HepG2 (cell line): Measurements from ENCODE around the gene UBE2O. TPM values are rescaled to one million over a fixed set of nuclear protein-coding genes. Genes with fewer than 3 reads are reported as not detected.

Source experiments
- AGO1 ChIP-seq: fragments of 200-400 bp; formaldehyde crosslinking; IDR thresholded peaks from 2 replicates; pipeline ENCODE4 v1.6.1; 2017; ENCODE audit warnings: mild to moderate bottlenecking, low read depth, low read length, moderate library complexity; ENCODE audit not compliant: poor library complexity, severe bottlenecking
- ARNTL ChIP-seq: sonication (generic); formaldehyde crosslinking; IDR thresholded peaks from 2 replicates; pipeline ENCODE4 v1.4.0; 2020; ENCODE audit warnings: mild to moderate bottlenecking, missing genetic modification reagents
- DNMT1 ChIP-seq: sonication (generic); formaldehyde crosslinking; IDR thresholded peaks from 2 replicates; pipeline ENCODE4 v1.5.1; 2020; ENCODE audit warnings: mild to moderate bottlenecking, missing genetic modification reagents
- GTF3A ChIP-seq: sonication (generic); formaldehyde crosslinking; conservative IDR thresholded peaks from 2 replicates; pipeline ENCODE4 v1.4.0; 2020; ENCODE audit warnings: mild to moderate bottlenecking, missing genetic modification reagents
- KAT2B ChIP-seq: fragments of 150-350 bp; IDR thresholded peaks from 2 replicates; pipeline ENCODE4 v1.6.1; 2014; ENCODE audit warnings: low read depth, low read length, borderline replicate concordance
- MEF2D ChIP-seq: sonication (generic); formaldehyde crosslinking; IDR thresholded peaks from 2 replicates; pipeline ENCODE4 v1.5.1; 2020; ENCODE audit warnings: mild to moderate bottlenecking, missing genetic modification reagents
- MLLT10 ChIP-seq: sonication (generic); formaldehyde crosslinking; IDR thresholded peaks from 2 replicates; pipeline ENCODE4 v1.4.0; 2020; ENCODE audit warnings: missing genetic modification reagents
- PCBP1 ChIP-seq: fragments of 200-400 bp; formaldehyde crosslinking; IDR thresholded peaks from 2 replicates; pipeline ENCODE4 v1.6.1; 2017; ENCODE audit warnings: mild to moderate bottlenecking, low read depth, low read length, borderline replicate concordance
- RFXANK ChIP-seq: IDR thresholded peaks from 2 replicates; pipeline ENCODE4 v1.6.1; 2016
- SATB2 ChIP-seq: sonication (generic); formaldehyde crosslinking; IDR thresholded peaks from 2 replicates; pipeline ENCODE4 v1.5.0; 2020; ENCODE audit warnings: missing genetic modification reagents
- SNAPC2 ChIP-seq: sonication (generic); formaldehyde crosslinking; IDR thresholded peaks from 2 replicates; pipeline ENCODE4 v1.8.1; 2022; ENCODE audit warnings: mild to moderate bottlenecking, missing genetic modification reagents
- SUZ12 ChIP-seq: fragments of 150-350 bp; IDR thresholded peaks from 2 replicates; pipeline ENCODE4 v1.6.1; 2014; ENCODE audit warnings: low read depth, low read length
- TOE1 ChIP-seq: sonication (generic); formaldehyde crosslinking; IDR thresholded peaks from 2 replicates; pipeline ENCODE4 v1.4.0; 2020; ENCODE audit warnings: mild to moderate bottlenecking, missing genetic modification reagents
- ZBED4 ChIP-seq: sonication (generic); formaldehyde crosslinking; IDR thresholded peaks from 2 replicates; pipeline ENCODE4 v1.4.0; 2020; ENCODE audit warnings: missing genetic modification reagents, borderline replicate concordance
- ZBTB7B ChIP-seq: sonication (generic); formaldehyde crosslinking; IDR thresholded peaks from 2 replicates; pipeline ENCODE4 v1.4.0; 2020; ENCODE audit warnings: missing genetic modification reagents
- polyA plus RNA-seq, 8 experiments: library from polyadenylated mRNA; depleted of rRNA in 3 of 8; stranded (reverse) in 7 of 8; unstranded in 1 of 8; fragments of >200 nt; fragmentation: Illumina TruSeq in 4 of 8; extraction: Trizol in 4 of 8; gene quantifications; 2 replicates each; pipeline versions ENCODE4 v1.2.1 to v1.2.3, GENCODE V29; 2011 to 2016; ENCODE audit warnings: low read depth in 4 of 8, missing spikeins in 1 of 8, mixed read lengths in 1 of 8; ENCODE audit not compliant: insufficient read depth in 1 of 8
- total RNA-seq, 5 experiments: library from RNA; depleted of rRNA; stranded (reverse); fragments of >200 nt; fragmentation: Illumina TruSeq; extraction: Trizol; gene quantifications; 2 replicates each; pipeline ENCODE4 v1.2.3, GENCODE V29; 2016; ENCODE audit warnings: low read depth in 1 of 5
- TF ChIP-seq, protein P1 (sequence below): sonication (generic); formaldehyde crosslinking; IDR thresholded peaks from 2 replicates; pipeline ENCODE4 v1.5.1; 2020; ENCODE audit warnings: missing genetic modification reagents, mild to moderate bottlenecking, borderline replicate concordance
- TF ChIP-seq, protein P2 (sequence below), 2 experiments: sonication (generic) in 1 of 2; formaldehyde crosslinking in 1 of 2; IDR thresholded peaks; 2 replicates each; pipeline versions ENCODE4 v1.4.0 to v1.6.1; 2016 to 2020; ENCODE audit warnings: borderline replicate concordance in 1 of 2, low read depth in 1 of 2, mild to moderate bottlenecking in 1 of 2, missing genetic modification reagents in 1 of 2
- TF ChIP-seq, protein P3 (sequence below): sonication (generic); formaldehyde crosslinking; IDR thresholded peaks from 2 replicates; pipeline ENCODE4 v1.4.0; 2020; ENCODE audit warnings: missing genetic modification reagents, mild to moderate bottlenecking, borderline replicate concordance

The UBE2O gene
- total and polyA plus RNA-seq, 2 of the 13 experiments (the other 11 are each of a cell fraction or from before 2014, with no cell fraction given) = 21.5 to 23.5 TPM

DNA sequence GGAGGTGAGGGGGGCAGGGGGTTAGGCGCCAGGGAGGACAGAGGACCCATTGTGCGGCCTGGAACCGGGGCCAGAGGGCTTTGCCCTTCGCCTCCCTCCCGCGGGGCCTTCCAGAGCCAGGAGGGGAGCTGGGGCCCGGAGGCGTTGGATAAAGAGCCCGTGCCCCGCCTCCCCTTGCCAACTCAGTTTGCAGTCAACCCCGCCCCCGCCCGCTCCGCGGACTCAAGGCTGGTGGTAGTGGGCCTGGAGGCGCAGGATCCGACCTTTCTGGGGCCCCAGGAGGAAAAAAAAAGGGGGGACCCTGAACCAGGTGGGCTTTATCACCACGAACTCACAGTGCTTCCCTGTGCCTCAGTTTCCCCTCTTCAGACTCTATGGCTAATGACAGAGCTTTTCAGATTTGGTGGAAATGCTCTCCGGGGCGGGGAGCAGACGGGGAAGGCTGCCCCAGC is 70.6 kb downstream of the UBE2O start (continued):
- TF ChIP-seq, protein P1, sequence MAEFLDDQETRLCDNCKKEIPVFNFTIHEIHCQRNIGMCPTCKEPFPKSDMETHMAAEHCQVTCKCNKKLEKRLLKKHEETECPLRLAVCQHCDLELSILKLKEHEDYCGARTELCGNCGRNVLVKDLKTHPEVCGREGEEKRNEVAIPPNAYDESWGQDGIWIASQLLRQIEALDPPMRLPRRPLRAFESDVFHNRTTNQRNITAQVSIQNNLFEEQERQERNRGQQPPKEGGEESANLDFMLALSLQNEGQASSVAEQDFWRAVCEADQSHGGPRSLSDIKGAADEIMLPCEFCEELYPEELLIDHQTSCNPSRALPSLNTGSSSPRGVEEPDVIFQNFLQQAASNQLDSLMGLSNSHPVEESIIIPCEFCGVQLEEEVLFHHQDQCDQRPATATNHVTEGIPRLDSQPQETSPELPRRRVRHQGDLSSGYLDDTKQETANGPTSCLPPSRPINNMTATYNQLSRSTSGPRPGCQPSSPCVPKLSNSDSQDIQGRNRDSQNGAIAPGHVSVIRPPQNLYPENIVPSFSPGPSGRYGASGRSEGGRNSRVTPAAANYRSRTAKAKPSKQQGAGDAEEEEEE (CRISPR knock-in tag) = peak; percentile 18; the same call in 1 of the 2 replicates
- TF ChIP-seq RFXANK = peak; percentile 64
- TF ChIP-seq, protein P2, sequence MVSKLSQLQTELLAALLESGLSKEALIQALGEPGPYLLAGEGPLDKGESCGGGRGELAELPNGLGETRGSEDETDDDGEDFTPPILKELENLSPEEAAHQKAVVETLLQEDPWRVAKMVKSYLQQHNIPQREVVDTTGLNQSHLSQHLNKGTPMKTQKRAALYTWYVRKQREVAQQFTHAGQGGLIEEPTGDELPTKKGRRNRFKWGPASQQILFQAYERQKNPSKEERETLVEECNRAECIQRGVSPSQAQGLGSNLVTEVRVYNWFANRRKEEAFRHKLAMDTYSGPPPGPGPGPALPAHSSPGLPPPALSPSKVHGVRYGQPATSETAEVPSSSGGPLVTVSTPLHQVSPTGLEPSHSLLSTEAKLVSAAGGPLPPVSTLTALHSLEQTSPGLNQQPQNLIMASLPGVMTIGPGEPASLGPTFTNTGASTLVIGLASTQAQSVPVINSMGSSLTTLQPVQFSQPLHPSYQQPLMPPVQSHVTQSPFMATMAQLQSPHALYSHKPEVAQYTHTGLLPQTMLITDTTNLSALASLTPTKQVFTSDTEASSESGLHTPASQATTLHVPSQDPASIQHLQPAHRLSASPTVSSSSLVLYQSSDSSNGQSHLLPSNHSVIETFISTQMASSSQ (IDR thresholded peaks at IDR 0.05; ENCODE audit: low read depth) = peak; percentile 60; the same call in 1 of the 2 replicates
- TF ChIP-seq, protein P2 (CRISPR knock-in tag; IDR thresholded peaks at IDR 0.05; ENCODE audit: borderline replicate concordance) = peak; percentile 95
- no peak for TF ChIP-seq SUZ12
- peak; percentile 92 for TF ChIP-seq ZBTB7B (CRISPR knock-in tag)
- 0 out of 2 replicates have a peak, but pooled peaks have one; percentile 8 for TF ChIP-seq GTF3A (CRISPR knock-in tag)
- TF ChIP-seq DNMT1 = no peak
- TF ChIP-seq PCBP1 = peak; percentile 77
- peak; percentile 74 for TF ChIP-seq MEF2D (CRISPR knock-in tag)
- TF ChIP-seq KAT2B = no peak
- TF ChIP-seq TOE1 (CRISPR knock-in tag) = peak; percentile 89
- TF ChIP-seq MLLT10 (CRISPR knock-in tag) = no peak
- TF ChIP-seq ARNTL (CRISPR knock-in tag) = peak; percentile 19; the same call in 1 of the 2 replicates
- peak; percentile 77 for TF ChIP-seq SNAPC2
- TF ChIP-seq AGO1 = peak; percentile 45
- TF ChIP-seq ZBED4 (CRISPR knock-in tag) = peak; percentile 85; the same call in 1 of the 2 replicates
- TF ChIP-seq, protein P3, sequence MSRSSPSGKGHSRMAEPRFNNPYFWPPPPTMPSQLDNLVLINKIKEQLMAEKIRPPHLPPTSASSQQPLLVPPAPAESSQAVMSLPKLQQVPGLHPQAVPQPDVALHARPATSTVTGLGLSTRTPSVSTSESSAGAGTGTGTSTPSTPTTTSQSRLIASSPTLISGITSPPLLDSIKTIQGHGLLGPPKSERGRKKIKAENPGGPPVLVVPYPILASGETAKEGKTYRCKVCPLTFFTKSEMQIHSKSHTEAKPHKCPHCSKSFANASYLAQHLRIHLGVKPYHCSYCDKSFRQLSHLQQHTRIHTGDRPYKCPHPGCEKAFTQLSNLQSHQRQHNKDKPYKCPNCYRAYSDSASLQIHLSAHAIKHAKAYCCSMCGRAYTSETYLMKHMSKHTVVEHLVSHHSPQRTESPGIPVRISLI (CRISPR knock-in tag) = peak; percentile 85
- no peak for TF ChIP-seq SATB2
